Astrocyte (in vitro differentiated cells and primary cell): ENCODE measurements around the gene SLC4A8. TPM values are rescaled to one million over a fixed set of nuclear protein-coding genes. Genes with fewer than 3 reads are reported as not detected.

Experiments used
- DNase-seq: peaks from one replicate; pipeline ENCODE4 v3.0.0-alpha.2; 2010; ENCODE audit warnings: low read depth
- FAIRE-seq: peaks from 2 replicates; lab custom pipeline; 2011; peaks lifted over from hg19 to GRCh38; lab: Jason Lieb, UNC
- H2AFZ ChIP-seq: 2 replicates; pipeline ENCODE4 v1.6.0; 2012; ENCODE audit warnings: low read depth, low read length, inconsistent platforms
- H3K27ac ChIP-seq: 2 replicates; pipeline ENCODE4 v1.5.1; 2011; ENCODE audit warnings: low read depth, low read length, inconsistent platforms
- H3K27me3 ChIP-seq: 2 replicates; pipeline ENCODE4 v1.6.0; 2011; ENCODE audit warnings: low read length, inconsistent platforms; ENCODE audit not compliant: insufficient read depth
- H3K36me3 ChIP-seq: 2 replicates; pipeline ENCODE4 v1.5.1; 2011; ENCODE audit warnings: low read length, inconsistent platforms; ENCODE audit not compliant: insufficient read depth
- H3K4me1 ChIP-seq: 2 replicates; pipeline ENCODE4 v1.5.1; 2011; ENCODE audit warnings: low read length, inconsistent platforms; ENCODE audit not compliant: insufficient read depth
- H3K4me2 ChIP-seq: 2 replicates; pipeline ENCODE4 v1.6.0; 2012; ENCODE audit warnings: low read length, inconsistent platforms
- H3K4me3 ChIP-seq: 2 replicates; pipeline ENCODE4 v1.5.1; 2011; ENCODE audit warnings: low read depth, mild to moderate bottlenecking, low read length, inconsistent platforms; ENCODE audit not compliant: insufficient read depth
- H3K79me2 ChIP-seq: 2 replicates; pipeline ENCODE4 v1.6.0; 2012; ENCODE audit warnings: mild to moderate bottlenecking, low read length, inconsistent platforms; ENCODE audit not compliant: insufficient read depth
- H3K9ac ChIP-seq: 2 replicates; pipeline ENCODE4 v1.6.0; 2012; ENCODE audit warnings: mild to moderate bottlenecking, low read length, inconsistent platforms
- H3K9me3 ChIP-seq: 2 replicates; pipeline ENCODE4 v1.5.1; 2012; ENCODE audit warnings: low read depth, mild to moderate bottlenecking, low read length, inconsistent platforms; ENCODE audit not compliant: insufficient read depth
- H4K20me1 ChIP-seq: 2 replicates; pipeline ENCODE4 v1.6.0; 2012; ENCODE audit warnings: low read length, inconsistent platforms; ENCODE audit not compliant: insufficient read depth
- H3K27ac Mint-ChIP-seq: one replicate; pipeline ENCODE4 v1.8.0; 2021; ENCODE audit warnings: mild to moderate bottlenecking, mixed read lengths; ENCODE audit not compliant: unreplicated experiment
- H3K27me3 Mint-ChIP-seq: one replicate; pipeline ENCODE4 v1.8.0; 2021; ENCODE audit warnings: low read depth, mixed read lengths; ENCODE audit not compliant: unreplicated experiment
- H3K36me3 Mint-ChIP-seq: one replicate; pipeline ENCODE4 v1.8.0; 2021; ENCODE audit warnings: low read depth, mixed read lengths; ENCODE audit not compliant: unreplicated experiment
- H3K4me1 Mint-ChIP-seq: one replicate; pipeline ENCODE4 v1.8.0; 2021; ENCODE audit warnings: low read depth, mixed read lengths; ENCODE audit not compliant: unreplicated experiment
- H3K4me3 Mint-ChIP-seq: one replicate; pipeline ENCODE4 v1.8.0; 2021; ENCODE audit warnings: mild to moderate bottlenecking, moderate library complexity, mixed read lengths; ENCODE audit not compliant: unreplicated experiment
- H3K9me3 Mint-ChIP-seq: one replicate; pipeline ENCODE4 v1.8.0; 2021; ENCODE audit warnings: mild to moderate bottlenecking, mixed read lengths; ENCODE audit not compliant: unreplicated experiment
- CTCF ChIP-seq: IDR thresholded peaks from 2 replicates; pipeline ENCODE4 v1.5.1; 2011; ENCODE audit warnings: low read depth, mild to moderate bottlenecking, inconsistent platforms, low read length, moderate library complexity; ENCODE audit not compliant: insufficient read depth
- EZH2 ChIP-seq: IDR thresholded peaks from 2 replicates; pipeline ENCODE4 v1.6.1; 2012; ENCODE audit warnings: mild to moderate bottlenecking, low read length, inconsistent platforms; ENCODE audit not compliant: insufficient read depth
- total RNA-seq: library from RNA; stranded (reverse); gene quantifications from 2 replicates; pipeline ENCODE4 v1.2.1, GENCODE V29; 2021

The SLC4A8 gene
- total RNA-seq, 1 donor from 2014 or later, result 5.1 TPM

- H3K36me3 Mint-ChIP-seq, result peaks cover 6% of the 10 kb centered on the region
- FAIRE-seq, result no peak
- peak overlapping the region; percentile 26 for H3K4me2 ChIP-seq
Measured at GRCh38 chr12:51383269-51383905, 41.2 kb upstream of the SLC4A8 start.

GRCh38 chr12:51386351-51386750, 38.3 kb upstream of the SLC4A8 start:
- Mint-ChIP-seq H3K9me3 (peaks cover 2% of the 10 kb centered on the region), H3K4me1 (peaks cover 38% of the 10 kb centered on the region), H3K36me3 (peaks cover 4% of the 10 kb centered on the region), H3K27ac (no peak overlapping the region), H3K27me3 (peaks cover 3% of the 10 kb centered on the region), H3K4me3 (no peak overlapping the region)
- H3K27me3 ChIP-seq, result no peaks in the 10 kb centered on the region
- no peak for TF ChIP-seq EZH2
- no peak for TF ChIP-seq CTCF
- H3K4me2 ChIP-seq, result no peak overlapping the region
- no peaks in the 10 kb centered on the region for H3K79me2 ChIP-seq
- no peak overlapping the region for H3K4me3 ChIP-seq
- H3K36me3 ChIP-seq, result no peaks in the 10 kb centered on the region
- FAIRE-seq (no peak), DNase-seq (no peak)
- no peak overlapping the region for H2AFZ ChIP-seq
- H3K4me1 ChIP-seq, result peaks cover 48% of the 10 kb centered on the region
- no peak overlapping the region for H3K9ac ChIP-seq
- H4K20me1 ChIP-seq, result no peaks in the 10 kb centered on the region
- no peak overlapping the region for H3K27ac ChIP-seq
- H3K9me3 ChIP-seq, result no peaks in the 10 kb centered on the region

More at GRCh38 chr12:51383269-51383905, 41.2 kb upstream of the SLC4A8 start:
- DNase-seq, result no peak
- no peaks in the 10 kb centered on the region for H3K79me2 ChIP-seq
- no peaks in the 10 kb centered on the region for H3K36me3 ChIP-seq
- Mint-ChIP-seq H3K27me3 (peaks cover 3% of the 10 kb centered on the region), H3K4me1 (peaks cover 20% of the 10 kb centered on the region), H3K9me3 (peaks cover 2% of the 10 kb centered on the region), H3K4me3 (no peak overlapping the region), H3K27ac (no peak overlapping the region)
- H3K4me3 ChIP-seq, result no peak overlapping the region
- no peak overlapping the region for H3K27ac ChIP-seq
- peaks cover 23% of the 10 kb centered on the region for H3K4me1 ChIP-seq
- H3K9me3 ChIP-seq, result no peaks in the 10 kb centered on the region
- H4K20me1 ChIP-seq, result no peaks in the 10 kb centered on the region
- no peak overlapping the region for H3K9ac ChIP-seq
- TF ChIP-seq EZH2 (no peak), CTCF (no peak)
- no peaks in the 10 kb centered on the region for H3K27me3 ChIP-seq
- H2AFZ ChIP-seq, result no peak overlapping the region

GRCh38 chr12:51388069-51388799, 36.4 kb upstream of the SLC4A8 start:
- no peaks in the 10 kb centered on the region for H4K20me1 ChIP-seq
- peaks cover 39% of the 10 kb centered on the region for H3K4me1 Mint-ChIP-seq
- H3K27ac Mint-ChIP-seq, result no peak overlapping the region
- no peak for FAIRE-seq
- peaks cover 3% of the 10 kb centered on the region for H3K27me3 Mint-ChIP-seq
- no peaks in the 10 kb centered on the region for H3K9me3 ChIP-seq
- H3K4me1 ChIP-seq, result peaks cover 42% of the 10 kb centered on the region
- H3K9ac ChIP-seq, result no peak overlapping the region
- no peak for TF ChIP-seq EZH2
- no peak for TF ChIP-seq CTCF
- H3K27me3 ChIP-seq, result no peaks in the 10 kb centered on the region
- peak overlapping the region; percentile 56 for H2AFZ ChIP-seq
- no peak overlapping the region for H3K4me3 Mint-ChIP-seq
- no peak overlapping the region for H3K27ac ChIP-seq
- DNase-seq, result peak; percentile 20
- no peaks in the 10 kb centered on the region for H3K36me3 ChIP-seq
- H3K4me3 ChIP-seq, result no peak overlapping the region
- peak overlapping the region; percentile 39 for H3K4me2 ChIP-seq
- no peaks in the 10 kb centered on the region for H3K36me3 Mint-ChIP-seq
- H3K9me3 Mint-ChIP-seq, result no peaks in the 10 kb centered on the region
- no peaks in the 10 kb centered on the region for H3K79me2 ChIP-seq
